Retinal pigment epithelial cell (primary cell): ENCODE data around the gene BSG.
"Not testable (repeated sequence)": the region's sequence is repeated elsewhere in the genome, so short reads cannot be mapped to it uniquely, and the experiment has no call there.

Source experiments
- DNase-seq: peaks from one replicate; pipeline ENCODE4 v3.0.0-alpha.2; 2010; ENCODE audit warnings: low read depth
- H3K4me3 ChIP-seq: 2 replicates; pipeline ENCODE4 v1.5.1; 2011; ENCODE audit warnings: mild to moderate bottlenecking, low read length, control low read depth, moderate library complexity
- TF ChIP-seq, protein P1 (sequence below): conservative IDR thresholded peaks from 2 replicates; pipeline ENCODE4 v1.5.1; 2011; ENCODE audit warnings: low read depth, low read length, control low read depth, inconsistent platforms

Gene BSG

GRCh38 chr19:618247-618619 lies 45.8 kb downstream of the BSG start:
- TF ChIP-seq, protein P1, sequence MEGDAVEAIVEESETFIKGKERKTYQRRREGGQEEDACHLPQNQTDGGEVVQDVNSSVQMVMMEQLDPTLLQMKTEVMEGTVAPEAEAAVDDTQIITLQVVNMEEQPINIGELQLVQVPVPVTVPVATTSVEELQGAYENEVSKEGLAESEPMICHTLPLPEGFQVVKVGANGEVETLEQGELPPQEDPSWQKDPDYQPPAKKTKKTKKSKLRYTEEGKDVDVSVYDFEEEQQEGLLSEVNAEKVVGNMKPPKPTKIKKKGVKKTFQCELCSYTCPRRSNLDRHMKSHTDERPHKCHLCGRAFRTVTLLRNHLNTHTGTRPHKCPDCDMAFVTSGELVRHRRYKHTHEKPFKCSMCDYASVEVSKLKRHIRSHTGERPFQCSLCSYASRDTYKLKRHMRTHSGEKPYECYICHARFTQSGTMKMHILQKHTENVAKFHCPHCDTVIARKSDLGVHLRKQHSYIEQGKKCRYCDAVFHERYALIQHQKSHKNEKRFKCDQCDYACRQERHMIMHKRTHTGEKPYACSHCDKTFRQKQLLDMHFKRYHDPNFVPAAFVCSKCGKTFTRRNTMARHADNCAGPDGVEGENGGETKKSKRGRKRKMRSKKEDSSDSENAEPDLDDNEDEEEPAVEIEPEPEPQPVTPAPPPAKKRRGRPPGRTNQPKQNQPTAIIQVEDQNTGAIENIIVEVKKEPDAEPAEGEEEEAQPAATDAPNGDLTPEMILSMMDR: no peak
- H3K4me3 ChIP-seq: no peak overlapping the region
- DNase-seq: no peak

DNA sequence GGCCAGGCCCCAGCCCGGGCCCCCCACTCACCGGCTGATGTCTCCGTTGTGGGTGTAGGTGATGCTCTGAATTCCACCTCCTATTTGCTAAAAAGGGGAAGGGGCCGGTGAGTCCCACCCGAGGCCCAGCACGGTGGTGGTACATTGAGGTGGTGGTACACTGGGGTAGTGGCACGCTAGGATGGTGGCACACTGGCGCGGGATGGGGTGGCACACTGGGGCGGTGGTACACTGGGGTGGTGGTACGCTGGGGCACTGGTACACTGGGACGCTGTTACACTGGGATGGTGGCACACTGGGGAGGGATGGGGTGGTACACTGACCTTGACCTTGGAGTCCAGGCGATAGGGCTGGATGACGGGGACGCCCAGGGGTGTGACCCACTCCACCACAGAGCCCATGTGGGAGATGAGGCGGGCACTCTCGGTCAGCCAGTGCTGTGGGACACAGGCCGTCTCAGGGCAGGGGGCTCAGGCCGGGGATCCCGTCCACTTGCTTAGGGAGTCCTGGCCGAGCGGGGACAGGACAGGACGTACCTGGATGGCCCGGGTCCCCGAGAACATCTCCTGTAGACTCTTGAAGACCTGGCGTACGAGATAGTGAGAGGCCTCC lies 46.4 kb downstream of the BSG start:
- TF ChIP-seq, protein P1: no peak
- DNase-seq: no peak
- no peak overlapping the region for H3K4me3 ChIP-seq

DNA sequence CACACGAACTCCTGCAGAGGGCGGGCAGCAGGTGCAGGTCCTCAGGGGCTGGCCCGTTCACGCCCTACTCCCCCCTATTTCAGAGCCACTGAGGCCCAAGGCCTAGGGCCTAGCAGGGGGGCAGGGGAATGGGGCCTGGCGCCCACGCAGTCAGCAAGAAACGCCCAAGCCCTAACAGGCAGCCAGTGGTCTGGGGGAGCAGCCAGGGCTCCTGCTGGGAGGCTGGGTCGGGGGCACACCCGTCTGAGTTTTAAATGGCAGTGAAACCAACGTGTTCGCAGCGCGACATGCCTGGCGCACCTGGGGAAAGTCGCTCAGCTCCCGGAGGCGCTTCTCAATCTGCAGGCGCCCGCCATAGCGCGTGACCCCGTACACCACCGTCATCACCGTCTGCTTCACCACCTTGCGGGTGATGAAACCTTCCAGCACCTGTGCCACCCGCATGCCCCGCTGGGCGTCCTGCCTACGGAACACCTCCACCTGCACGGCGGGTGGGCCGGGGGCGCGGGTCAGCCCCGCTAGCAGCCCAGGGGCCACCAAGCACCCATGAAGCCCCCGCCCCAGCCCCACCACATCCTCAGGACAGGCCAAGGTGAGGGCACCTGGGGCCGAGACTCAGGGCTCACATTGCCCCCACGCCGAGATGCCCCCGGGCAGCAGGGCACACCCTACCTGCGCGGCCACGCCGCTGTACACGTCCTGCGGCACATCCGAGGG lies 47.0 kb downstream of the BSG start:
- no peak overlapping the region for H3K4me3 ChIP-seq
- TF ChIP-seq, protein P1: no peak
- no peak for DNase-seq

DNA sequence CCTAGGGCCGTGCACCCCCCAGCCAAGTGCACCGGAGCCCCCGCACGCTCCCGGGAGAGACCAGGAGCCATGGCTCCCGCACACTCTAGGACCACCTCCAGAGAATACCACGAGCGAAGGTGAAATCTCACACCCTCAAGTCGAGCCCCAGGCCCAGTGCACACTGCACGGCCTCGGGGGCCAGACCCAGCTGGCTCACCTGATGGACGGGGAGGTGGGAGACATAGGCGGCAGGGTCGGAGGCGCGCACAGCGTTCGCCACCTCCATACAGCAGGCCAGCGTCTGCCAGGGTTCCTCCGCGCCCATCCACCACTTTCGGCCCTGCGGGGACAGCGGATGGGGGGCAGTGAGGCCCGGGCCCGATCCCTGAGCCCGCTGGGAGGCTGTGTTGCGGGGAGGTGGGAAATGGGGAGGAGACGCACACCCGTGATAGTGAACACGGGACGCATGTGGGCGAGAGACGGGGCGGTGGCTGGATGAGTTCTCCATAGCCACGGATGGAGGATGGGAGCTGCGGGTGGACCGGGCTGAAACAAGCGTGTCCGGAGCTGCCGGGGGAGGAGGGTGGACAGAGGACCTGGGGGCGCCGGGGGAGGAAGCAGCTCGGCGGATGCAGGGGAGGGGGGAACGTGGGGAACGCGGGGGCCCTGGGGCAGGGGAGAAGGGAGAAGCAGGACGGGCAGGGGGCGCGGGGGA lies 47.9 kb downstream of the BSG start:
- no peak overlapping the region for H3K4me3 ChIP-seq
- TF ChIP-seq, protein P1: no peak
- no peak for DNase-seq

GRCh38 chr19:621191-621590 lies 48.8 kb downstream of the BSG start:
- H3K4me3 ChIP-seq, DNase-seq: not testable (repeated sequence)

DNA sequence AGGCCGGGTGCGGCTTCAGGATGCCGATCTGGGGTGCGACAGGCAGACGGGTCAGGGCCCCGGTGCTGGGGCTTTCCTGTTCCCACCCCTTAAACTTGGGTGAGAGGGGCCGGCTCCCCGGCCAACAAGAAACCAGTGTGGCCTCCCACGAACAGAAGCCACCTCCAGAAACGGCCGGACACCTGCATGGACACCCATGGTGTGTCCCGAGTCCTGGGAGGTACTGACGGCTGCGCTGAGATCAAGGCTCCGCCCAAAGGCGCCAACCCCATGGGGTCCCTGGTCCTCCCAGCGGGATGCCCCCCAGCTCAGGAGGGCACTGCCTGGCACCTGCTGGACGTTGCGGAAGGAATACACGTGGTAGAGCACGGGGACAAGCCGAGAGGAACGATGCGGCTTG lies 49.4 kb downstream of the BSG start:
- H3K4me3 ChIP-seq: no peak overlapping the region
- TF ChIP-seq, protein P1: no peak

GRCh38 chr19:622666-623065 lies 50.3 kb downstream of the BSG start:
- no peak overlapping the region for H3K4me3 ChIP-seq
- no peak for DNase-seq
- TF ChIP-seq, protein P1: no peak

More for the DNA sequence above, 49.4 kb downstream of the BSG start:
- no peak for DNase-seq
